GM06990 (cell line): Measurements from ENCODE around the gene IMPG2.

Source experiments
- DNase-seq: peaks from one replicate; pipeline ENCODE4 v3.0.0-alpha.2; 2011; ENCODE audit not compliant: insufficient read length; ENCODE audit errors: extremely low read depth
- H3K27me3 ChIP-seq: replicated peaks from 2 replicates; pipeline ENCODE4 v1.6.0; 2011; ENCODE audit warnings: low read length; ENCODE audit not compliant: control insufficient read depth, insufficient read depth
- H3K36me3 ChIP-seq: 2 replicates; pipeline ENCODE4 v1.5.1; 2011; ENCODE audit warnings: low read length; ENCODE audit not compliant: control insufficient read depth, insufficient read depth
- H3K4me3 ChIP-seq: replicated peaks from 2 replicates; pipeline ENCODE4 v1.5.1; 2011; ENCODE audit warnings: low read depth, mild to moderate bottlenecking, control low read depth, low read length
- TF ChIP-seq, protein P1 (sequence below): IDR thresholded peaks from 2 replicates; pipeline ENCODE4 v1.5.1; 2011; ENCODE audit warnings: low read length, control low read depth, mild to moderate bottlenecking, inconsistent platforms; ENCODE audit not compliant: insufficient read depth, poor library complexity, severe bottlenecking

Gene IMPG2

DNA sequence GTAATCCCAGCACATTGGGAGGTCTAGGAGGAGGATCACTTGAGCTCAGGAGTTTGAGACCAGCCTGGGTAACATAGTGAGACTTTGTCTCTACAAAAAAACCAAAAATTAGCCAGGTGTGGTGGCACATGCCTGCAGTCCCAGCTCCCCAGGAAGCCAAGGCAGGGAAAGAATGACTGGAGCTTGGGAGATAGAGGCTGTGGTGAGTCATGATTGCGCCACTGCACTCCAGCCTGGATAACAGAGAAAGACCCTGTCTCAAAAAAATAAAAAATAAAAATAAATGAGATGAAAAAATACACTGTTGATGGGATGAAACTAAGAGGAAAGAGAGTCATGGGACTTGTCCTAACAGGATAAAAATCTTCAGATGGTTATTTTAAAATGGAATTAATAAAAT is 137.6 kb downstream of the IMPG2 start:
- TF ChIP-seq, protein P1, sequence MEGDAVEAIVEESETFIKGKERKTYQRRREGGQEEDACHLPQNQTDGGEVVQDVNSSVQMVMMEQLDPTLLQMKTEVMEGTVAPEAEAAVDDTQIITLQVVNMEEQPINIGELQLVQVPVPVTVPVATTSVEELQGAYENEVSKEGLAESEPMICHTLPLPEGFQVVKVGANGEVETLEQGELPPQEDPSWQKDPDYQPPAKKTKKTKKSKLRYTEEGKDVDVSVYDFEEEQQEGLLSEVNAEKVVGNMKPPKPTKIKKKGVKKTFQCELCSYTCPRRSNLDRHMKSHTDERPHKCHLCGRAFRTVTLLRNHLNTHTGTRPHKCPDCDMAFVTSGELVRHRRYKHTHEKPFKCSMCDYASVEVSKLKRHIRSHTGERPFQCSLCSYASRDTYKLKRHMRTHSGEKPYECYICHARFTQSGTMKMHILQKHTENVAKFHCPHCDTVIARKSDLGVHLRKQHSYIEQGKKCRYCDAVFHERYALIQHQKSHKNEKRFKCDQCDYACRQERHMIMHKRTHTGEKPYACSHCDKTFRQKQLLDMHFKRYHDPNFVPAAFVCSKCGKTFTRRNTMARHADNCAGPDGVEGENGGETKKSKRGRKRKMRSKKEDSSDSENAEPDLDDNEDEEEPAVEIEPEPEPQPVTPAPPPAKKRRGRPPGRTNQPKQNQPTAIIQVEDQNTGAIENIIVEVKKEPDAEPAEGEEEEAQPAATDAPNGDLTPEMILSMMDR, result no peak
- DNase-seq, result no peak
- Histone ChIP-seq H3K27me3 (no peaks in the 10 kb centered on the region), H3K36me3 (no peaks in the 10 kb centered on the region), H3K4me3 (no peak overlapping the region)

DNA sequence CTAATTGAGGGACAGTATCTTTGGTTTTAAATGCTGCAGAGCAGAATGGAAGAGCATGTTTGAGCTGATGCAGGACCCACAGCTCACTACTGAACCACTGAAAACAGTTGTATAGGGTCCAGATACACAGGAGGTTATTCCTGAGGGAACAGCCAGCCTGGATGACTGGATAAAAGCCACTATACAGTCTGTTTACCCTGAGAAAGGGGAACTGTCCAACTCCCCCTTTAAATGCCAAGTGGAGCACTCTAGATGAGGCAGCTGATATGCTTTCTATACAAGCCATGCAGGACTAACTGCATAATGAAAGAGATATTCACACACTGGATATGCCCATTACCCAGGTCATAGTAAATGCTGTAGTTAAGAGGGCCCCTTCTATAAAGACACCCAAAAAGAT is 138.6 kb downstream of the IMPG2 start:
- H3K4me3 ChIP-seq, result no peak overlapping the region
- DNase-seq, result no peak
- no peaks in the 10 kb centered on the region for H3K27me3 ChIP-seq
- TF ChIP-seq, protein P1, result no peak
- no peaks in the 10 kb centered on the region for H3K36me3 ChIP-seq

DNA sequence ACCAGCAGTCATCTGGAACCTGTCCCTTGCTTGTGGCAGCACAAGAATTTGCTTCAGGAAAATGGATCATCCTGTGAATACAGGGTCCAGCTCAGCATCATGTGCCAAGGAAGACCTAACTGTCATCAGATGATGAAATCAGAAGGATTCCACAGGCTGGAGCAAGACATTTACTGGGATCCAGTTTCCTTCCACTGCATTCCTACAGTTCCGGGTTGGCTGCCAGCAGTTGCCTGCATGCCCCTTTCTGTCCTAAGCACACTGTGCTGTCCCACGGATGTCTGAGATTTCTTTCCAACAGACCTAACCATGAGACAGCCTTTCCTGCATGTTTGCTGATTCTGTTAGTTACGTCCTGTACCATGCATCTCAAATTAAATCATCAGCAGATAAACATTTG is 140.7 kb downstream of the IMPG2 start:
- DNase-seq, result no peak
- TF ChIP-seq, protein P1, result no peak
- H3K4me3 ChIP-seq, result no peak overlapping the region
- no peaks in the 10 kb centered on the region for H3K36me3 ChIP-seq
- no peaks in the 10 kb centered on the region for H3K27me3 ChIP-seq

DNA sequence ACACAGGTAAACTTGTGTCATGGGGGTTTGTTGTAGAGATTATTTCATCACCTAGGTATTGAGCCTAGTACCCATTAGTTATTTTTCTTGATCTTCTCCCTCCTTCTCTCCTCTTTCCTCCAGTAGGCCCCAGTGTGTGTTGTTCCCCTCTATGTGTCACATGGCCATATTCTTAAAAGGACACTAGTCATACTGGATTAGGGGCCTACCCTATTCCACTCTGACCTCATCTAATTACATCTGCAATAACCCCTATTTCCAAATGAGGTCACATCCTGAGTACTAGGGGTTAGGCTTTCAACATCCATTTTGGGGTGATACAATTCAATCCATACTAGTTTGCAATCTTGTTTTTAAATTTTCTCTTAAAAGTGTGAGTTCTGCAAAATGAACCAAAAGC is 142.8 kb downstream of the IMPG2 start:
- H3K27me3 ChIP-seq, result no peaks in the 10 kb centered on the region
- H3K4me3 ChIP-seq, result no peak overlapping the region
- H3K36me3 ChIP-seq, result no peaks in the 10 kb centered on the region
- no peak for DNase-seq
- TF ChIP-seq, protein P1, result no peak
